ENCODE results near the gene DSCAML1.

The DSCAML1 gene

GRCh38 chr11:117481036-117481435 is 316.0 kb downstream of the DSCAML1 start:
- no peak for DNase-seq

DNA sequence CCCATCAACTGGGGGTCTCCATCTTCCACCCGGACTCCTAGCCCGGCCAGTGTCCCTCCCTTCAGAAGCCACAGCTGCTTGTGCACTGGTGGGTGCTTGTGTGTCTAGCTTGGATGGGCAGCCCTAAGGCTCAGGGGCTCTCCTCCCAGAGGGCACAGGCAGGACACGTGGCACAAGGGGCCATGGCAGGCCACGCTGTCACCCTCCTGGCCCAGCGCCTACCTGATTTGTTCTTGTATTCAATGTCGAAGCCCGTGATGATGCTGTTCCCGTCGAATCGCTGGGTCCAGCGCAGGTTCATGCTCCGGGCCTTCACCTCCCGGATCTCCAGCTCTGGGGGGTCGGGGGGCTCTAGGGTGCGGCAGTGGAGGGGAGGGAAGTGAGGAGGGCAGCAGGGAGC is 316.8 kb downstream of the DSCAML1 start:
- no peak for DNase-seq

GRCh38 chr11:117479372-117479771 is 317.6 kb downstream of the DSCAML1 start:
- no peak for DNase-seq

GRCh38 chr11:117478926-117479325 is 318.1 kb downstream of the DSCAML1 start:
- DNase-seq, result no peak

GRCh38 chr11:117478126-117478860 is 318.7 kb downstream of the DSCAML1 start:
- no peak for DNase-seq

- DNase-seq, result no peak
Measured at GRCh38 chr11:117477721-117478120, 319.3 kb downstream of the DSCAML1 start.

DNA sequence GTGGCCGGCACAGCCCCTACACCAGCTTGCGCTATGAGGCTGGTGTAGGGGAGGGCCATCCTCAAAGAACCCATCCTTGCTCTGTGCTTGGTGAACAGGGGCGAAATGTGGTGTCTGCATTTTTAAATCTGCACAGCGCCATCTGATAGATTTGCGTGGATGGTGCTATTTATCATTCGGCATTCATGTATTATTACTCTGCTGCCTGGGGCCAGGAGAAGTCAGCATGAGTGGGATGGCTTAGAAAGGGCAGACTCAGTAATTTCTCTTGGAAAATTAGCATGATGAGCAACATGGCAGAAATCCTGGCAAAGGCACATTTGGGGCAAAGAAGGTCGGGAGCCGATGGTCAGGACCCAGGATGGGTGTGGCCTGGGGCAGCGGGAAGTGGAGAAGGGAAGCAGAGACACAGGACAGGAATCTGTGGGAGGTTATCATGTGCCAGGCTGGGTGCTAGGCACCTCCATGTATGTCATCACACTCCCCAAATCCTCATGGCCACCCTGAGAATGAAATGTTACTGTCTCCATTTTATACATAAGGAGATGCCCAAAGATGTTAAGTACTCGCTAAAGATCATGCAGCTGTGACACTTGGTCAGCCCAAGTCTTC is 320.4 kb downstream of the DSCAML1 start:
- no peak for DNase-seq

DNA sequence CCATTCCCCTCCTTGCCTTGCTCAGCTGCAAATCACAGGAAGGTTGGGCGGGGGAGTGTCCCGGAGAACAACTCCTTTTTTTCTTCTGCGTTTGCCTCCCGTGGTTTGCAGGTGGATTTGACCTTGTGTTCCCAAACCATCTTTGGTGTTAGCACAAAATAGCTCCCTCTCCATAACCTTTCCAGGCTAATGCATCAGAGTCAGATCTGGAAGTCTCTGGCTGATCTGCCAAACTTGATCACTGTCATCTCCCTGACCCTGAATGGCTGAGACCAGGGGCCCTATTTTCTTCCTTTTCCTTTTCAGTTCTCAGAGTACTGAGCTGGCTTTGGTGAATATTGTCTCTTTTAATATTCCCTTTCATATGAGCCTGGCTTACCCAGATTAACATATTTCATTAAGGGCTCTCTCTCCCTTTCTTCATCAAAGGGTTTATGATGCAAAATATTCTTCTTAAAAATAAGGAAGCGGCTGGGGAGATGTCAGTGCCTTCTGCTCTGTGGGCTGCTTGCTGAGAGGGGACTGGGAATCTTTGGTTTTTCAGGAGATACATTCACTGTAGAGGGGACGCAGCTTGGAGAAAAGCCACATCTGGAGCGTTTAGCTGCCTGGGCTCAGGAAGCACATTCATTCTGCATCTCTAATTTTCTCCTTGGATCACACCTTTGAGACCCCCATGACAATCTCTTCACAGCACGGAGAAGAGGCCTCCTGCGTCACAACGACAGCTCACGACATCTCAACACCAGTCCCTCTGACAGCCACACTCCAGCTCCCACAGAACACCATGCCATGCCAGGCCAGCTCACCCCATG is 321.1 kb downstream of the DSCAML1 start:
- DNase-seq, result no peak

DNA sequence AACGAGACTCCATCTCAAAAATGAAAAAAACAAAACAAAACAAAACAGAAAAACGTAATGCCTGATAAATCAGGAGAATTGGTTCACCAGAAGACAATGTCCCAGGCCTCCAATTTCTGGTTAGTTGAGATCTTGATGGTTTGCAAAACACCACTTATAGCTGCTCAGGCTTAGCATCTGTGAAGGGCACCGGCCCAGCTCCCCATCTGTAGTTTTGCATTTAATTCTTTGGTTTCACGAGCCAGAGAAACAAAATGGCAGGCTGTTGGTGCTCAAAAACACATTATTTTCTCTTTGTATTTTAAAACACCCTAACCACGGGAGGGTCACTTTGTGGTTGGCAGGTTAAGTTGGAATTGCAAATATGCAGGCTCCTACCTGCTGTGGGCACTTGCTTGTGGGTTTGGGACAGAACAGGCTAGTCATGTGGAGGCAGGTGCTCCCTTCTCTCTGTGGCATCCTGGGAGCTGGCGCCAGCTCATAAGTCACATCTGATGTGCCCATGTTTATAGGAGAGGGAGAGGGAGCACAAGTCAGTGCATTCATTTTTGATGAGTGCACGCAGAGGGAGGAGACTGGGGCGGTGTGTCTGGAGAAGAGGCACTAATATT is 323.4 kb downstream of the DSCAML1 start:
- DNase-seq, result no peak

DNA sequence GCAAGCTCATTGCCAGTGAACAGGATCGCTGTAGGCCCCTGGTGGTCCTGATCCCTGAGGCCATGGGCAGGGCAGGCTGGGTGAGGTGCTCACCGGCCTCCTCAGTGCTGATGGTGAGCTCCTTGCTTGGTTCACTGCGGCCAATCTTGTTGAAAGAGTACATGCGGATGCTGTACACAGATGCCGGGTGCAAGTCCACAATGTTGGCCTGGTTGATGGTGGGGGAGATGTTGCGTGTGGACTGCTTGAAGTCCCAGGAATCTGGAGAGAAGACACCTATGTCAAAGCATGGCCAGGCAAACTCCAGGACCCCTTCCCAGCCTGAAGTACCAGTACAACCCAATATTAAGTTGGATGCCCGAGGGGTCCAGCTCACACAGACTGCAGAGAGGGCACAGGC is 325.2 kb downstream of the DSCAML1 start:
- no peak for DNase-seq

DNA sequence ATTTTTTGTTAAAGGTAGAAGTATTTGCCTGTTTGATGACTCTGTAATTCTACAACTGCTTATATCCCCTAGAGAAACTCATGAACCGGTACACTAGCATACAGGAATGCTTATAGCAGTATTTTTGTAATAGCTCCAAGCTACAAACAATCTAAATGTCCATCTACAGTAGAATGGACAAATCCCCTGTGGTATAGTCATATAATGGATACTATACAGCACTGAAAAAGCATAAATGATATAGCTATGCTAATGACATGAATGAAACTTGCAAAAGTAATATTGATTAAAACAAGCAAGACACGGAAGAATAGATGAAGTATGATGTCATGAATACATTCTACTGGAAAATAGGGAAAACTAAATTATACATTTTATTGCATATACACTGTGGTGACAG is 326.4 kb downstream of the DSCAML1 start:
- no peak for DNase-seq

DNA sequence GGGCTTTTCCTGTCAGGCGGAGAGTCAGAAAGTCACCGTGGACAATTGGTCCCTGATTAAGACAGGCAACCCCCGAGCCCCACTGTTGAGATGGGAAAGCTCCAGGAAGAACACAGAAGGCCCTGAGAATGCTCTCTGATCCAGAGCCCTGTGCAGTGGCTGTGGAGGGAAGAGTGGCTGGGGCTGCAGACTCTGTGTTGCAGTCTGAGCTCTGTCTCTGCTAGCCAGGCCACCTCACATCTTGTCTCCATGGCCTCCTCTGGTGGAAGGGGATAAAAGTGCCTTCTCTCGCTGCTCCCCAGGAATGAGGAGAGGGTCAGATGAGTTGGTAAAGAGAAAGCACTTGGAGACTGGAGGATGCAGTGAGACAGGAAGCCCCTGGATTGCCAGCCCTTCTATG is 328.1 kb downstream of the DSCAML1 start:
- no peak for DNase-seq

DNA sequence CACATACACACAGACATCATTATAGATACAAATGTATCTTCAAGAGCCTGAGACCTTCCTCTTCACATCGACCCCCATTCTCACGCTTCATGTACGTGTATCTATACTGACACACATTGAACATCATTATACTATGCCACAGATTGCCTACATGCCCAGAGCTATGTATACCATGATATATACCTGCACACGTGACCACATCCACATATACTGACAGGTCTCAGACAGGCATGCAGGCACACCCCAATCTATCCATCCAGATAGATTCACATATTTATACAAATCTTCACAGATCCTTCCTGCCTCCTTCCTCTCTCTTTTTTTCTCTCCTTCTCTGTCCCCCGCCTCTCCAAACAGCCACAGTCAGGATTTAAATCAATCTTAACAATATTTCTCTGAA is 329.2 kb downstream of the DSCAML1 start:
- no peak for DNase-seq

DNA sequence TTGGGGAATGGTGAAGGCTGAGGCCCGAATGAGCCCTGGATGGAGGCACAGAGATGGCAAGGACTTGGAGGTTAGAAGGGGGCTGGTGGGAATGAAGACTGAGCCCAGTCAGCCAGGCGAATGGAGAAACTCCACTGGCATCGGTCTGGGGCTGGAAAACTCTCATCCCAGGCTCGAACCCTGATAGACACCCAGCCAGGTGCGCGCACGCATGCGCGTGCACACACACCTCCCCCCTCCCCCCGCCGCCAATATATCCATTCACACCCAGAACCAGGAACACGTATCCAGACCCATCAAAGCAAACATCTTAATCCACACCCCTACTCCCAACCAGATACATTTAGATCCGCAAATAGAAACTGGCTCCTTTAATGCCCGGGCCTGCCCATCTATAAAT is 330.1 kb downstream of the DSCAML1 start:
- no peak for DNase-seq

DNA sequence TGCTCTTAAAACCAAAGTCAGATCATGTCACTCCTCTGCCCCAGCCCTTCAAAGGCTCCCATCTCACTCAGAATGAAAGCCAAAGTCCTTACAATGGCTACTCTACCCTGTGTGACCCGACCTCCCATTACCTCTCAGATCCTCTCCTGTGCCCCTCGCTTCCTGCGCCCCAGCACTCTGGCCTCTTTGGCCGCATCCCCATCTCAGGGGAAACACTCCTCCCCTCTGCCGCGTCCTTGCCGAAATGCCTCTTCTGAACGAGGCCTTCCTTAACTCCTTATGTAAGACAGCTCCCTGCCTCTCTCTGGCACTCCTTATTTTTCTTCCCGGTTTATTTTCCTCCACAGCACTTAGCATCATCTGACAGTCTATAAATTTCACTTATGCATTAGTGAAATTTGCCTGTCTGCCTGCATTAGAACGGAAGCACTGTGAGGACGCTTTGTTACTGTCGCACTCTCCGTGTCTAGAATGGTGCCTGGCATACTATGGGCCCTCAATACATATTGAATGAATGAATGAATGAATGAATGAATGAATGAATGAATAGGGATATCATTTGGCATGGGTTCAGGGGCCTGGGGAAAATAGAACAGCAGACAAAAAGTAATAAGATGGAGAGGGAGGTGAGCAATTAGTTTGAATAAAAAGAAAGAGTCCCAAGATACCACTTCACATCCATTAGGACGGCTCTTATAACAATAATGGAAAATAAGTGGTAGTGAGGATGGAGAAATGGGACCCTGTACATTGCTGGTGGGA is 331.6 kb downstream of the DSCAML1 start:
- no peak for DNase-seq

- no peak for DNase-seq
Measured at GRCh38 chr11:117464778-117465177, 332.2 kb downstream of the DSCAML1 start.

- DNase-seq, result no peak
Measured at GRCh38 chr11:117462864-117463247, 334.2 kb downstream of the DSCAML1 start.

DNA sequence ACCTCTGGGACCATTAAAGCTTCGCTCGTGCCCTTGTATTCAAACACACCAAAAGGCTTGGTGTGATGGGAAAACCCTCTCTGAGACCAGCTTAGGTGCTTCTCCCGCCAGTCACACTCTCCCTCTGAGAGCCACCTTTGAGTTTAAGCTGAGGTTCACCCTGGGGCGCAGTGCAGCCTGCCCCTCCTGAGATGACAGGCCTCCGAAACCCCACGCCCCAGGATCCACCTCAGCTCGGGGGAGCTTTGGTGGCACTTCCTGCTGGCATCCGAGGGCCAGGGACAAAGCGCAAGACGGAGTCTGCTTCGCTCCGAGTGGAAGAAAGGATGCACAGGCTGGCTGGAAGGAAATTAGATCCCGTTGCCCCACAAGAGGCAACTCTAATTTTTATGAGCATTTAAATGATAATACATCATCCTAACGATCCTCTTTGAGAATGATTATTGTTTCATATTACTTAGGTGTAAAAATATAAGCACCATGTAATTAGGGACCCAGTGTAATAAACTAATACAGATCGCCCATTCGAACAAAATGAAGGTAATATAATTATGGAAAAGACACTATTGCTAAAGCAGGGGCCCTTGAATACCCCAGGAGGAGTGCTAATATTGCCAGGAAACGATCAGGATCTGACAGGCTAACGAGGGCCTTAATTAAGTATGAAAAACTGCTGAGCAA is 334.7 kb downstream of the DSCAML1 start:
- no peak for DNase-seq

GRCh38 chr11:117461396-117462182 is 335.4 kb downstream of the DSCAML1 start:
- DNase-seq, result no peak

DNA sequence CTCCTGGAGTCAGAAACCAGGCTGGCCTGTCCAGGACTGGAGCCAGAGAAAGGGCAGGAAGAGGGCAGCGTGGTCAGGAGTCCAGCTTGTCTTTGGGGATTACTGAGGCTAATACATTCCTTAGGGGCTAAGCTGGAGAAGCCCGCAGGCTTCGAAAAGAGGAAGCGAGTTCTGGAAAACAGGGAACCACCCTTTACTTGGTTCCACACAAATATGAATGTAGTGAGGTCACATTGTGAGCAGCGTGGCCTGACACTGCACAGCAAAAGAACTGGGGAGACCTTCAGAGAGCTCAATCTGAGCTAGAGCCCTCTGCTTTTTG is 337.1 kb downstream of the DSCAML1 start:
- DNase-seq, result no peak
